HepG2 (cell line): Measurements from ENCODE around the gene ABI3. TPM values are rescaled to one million over a fixed set of nuclear protein-coding genes. Genes with fewer than 3 reads are reported as not detected.

Experiments used
- CAMTA2 ChIP-seq: sonication (generic); formaldehyde crosslinking; IDR thresholded peaks from 2 replicates; pipeline ENCODE4 v1.4.0; 2020; ENCODE audit warnings: mild to moderate bottlenecking, missing genetic modification reagents, borderline replicate concordance
- HMG20B ChIP-seq: conservative IDR thresholded peaks from 2 replicates; pipeline ENCODE4 v1.6.1; 2016; ENCODE audit warnings: missing genetic modification reagents, missing compliant biosample characterization
- KDM3A ChIP-seq: IDR thresholded peaks from 2 replicates; pipeline ENCODE4 v1.6.1; 2018; ENCODE audit warnings: low read depth, missing compliant biosample characterization
- KLF11 ChIP-seq: IDR thresholded peaks from 2 replicates; pipeline ENCODE4 v1.6.1; 2016; ENCODE audit warnings: missing compliant biosample characterization
- SMC3 ChIP-seq: IDR thresholded peaks from 2 replicates; pipeline ENCODE4 v1.6.1; 2011; ENCODE audit warnings: low read length, improper control_type of control experiment
- SRSF4 ChIP-seq: fragments of 200-400 bp; formaldehyde crosslinking; IDR thresholded peaks from one replicate; pipeline ENCODE4 v1.6.1; 2018; ENCODE audit warnings: mild to moderate bottlenecking, low read depth, low read length, moderate library complexity; ENCODE audit not compliant: poor library complexity, severe bottlenecking
- THAP11 ChIP-seq: IDR thresholded peaks from 2 replicates; pipeline ENCODE4 v1.6.1; 2016; ENCODE audit warnings: missing biosample characterization, missing genetic modification reagents
- XRCC5 ChIP-seq: fragments of 200-400 bp; formaldehyde crosslinking; optimal IDR thresholded peaks from 2 replicates; pipeline ENCODE3; 2017; ENCODE audit warnings: mild to moderate bottlenecking, low read length
- ZNF570 ChIP-seq: sonication (generic); formaldehyde crosslinking; IDR thresholded peaks from 2 replicates; pipeline ENCODE4 v1.4.0; 2020; ENCODE audit warnings: mild to moderate bottlenecking, missing genetic modification reagents, borderline replicate concordance
- polyA plus RNA-seq, 8 experiments: library from polyadenylated mRNA; depleted of rRNA in 3 of 8; stranded (reverse) in 7 of 8; unstranded in 1 of 8; fragments of >200 nt; fragmentation: Illumina TruSeq in 4 of 8; extraction: Trizol in 4 of 8; gene quantifications; 2 replicates each; pipeline versions ENCODE4 v1.2.1 to v1.2.3, GENCODE V29; 2011 to 2016; ENCODE audit warnings: low read depth in 4 of 8, missing spikeins in 1 of 8, mixed read lengths in 1 of 8; ENCODE audit not compliant: insufficient read depth in 1 of 8
- total RNA-seq, 5 experiments: library from RNA; depleted of rRNA; stranded (reverse); fragments of >200 nt; fragmentation: Illumina TruSeq; extraction: Trizol; gene quantifications; 2 replicates each; pipeline ENCODE4 v1.2.3, GENCODE V29; 2016; ENCODE audit warnings: low read depth in 1 of 5
- TF ChIP-seq, protein P1 (sequence below): sonication (generic); formaldehyde crosslinking; IDR thresholded peaks from 2 replicates; pipeline ENCODE4 v1.8.0; 2022; ENCODE audit warnings: mild to moderate bottlenecking, missing genetic modification reagents; ENCODE audit not compliant: insufficient replicate concordance
- TF ChIP-seq, protein P2 (sequence below): sonication (generic); formaldehyde crosslinking; IDR thresholded peaks from 2 replicates; pipeline ENCODE4 v1.4.0; 2020; ENCODE audit warnings: missing genetic modification reagents, borderline replicate concordance
- TF ChIP-seq, protein P3 (sequence below): IDR thresholded peaks from 2 replicates; pipeline ENCODE4 v1.6.1; 2016; ENCODE audit warnings: mild to moderate bottlenecking, missing biosample characterization, missing genetic modification reagents
- TF ChIP-seq, protein P4 (sequence below): fragments of 450-650 bp; IDR thresholded peaks from 2 replicates; pipeline ENCODE4 v1.6.1; 2017
- TF ChIP-seq, protein P5 (sequence below): sonication (generic); formaldehyde crosslinking; IDR thresholded peaks from 2 replicates; pipeline ENCODE4 v1.9.0; 2022; ENCODE audit warnings: low read depth, missing genetic modification reagents

Gene ABI3
- total and polyA plus RNA-seq, 2 of the 13 experiments (the other 11 are each of a cell fraction or from before 2014, with no cell fraction given) = not detected

DNA sequence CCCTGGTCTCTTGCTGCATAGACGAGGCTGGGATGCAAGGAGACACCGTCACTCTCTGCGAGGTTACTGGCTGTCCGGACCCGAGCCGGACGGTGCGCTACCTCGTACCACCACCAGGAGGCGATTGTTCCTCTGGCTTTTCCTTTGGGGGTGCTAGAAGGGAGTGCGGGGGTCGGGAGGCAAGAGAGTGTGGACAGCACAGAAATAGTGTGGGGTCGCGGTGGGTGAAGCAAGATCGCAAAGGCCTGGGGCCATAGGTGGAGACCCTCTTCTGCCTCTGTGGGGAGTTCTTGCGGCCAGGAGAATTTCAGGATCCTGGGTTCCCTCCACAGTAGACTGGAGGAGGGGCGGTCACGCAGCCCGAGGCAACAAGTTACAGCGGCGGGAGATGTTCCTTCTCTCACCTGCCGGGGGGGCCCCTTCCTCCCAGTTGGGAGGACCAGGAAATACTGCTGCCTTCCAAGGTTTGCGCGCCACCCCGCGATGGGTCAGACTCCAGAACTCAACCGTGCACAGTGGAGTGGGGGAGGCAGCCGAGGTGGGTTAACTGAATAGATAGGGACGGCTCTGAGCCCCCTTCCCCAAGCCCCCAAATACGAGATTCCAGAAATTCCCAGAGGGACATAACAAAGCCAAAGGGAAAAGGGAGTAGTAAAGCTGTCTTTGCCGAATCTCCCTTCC lies 13.2 kb downstream of the ABI3 start (continued):
- TF ChIP-seq, protein P1, sequence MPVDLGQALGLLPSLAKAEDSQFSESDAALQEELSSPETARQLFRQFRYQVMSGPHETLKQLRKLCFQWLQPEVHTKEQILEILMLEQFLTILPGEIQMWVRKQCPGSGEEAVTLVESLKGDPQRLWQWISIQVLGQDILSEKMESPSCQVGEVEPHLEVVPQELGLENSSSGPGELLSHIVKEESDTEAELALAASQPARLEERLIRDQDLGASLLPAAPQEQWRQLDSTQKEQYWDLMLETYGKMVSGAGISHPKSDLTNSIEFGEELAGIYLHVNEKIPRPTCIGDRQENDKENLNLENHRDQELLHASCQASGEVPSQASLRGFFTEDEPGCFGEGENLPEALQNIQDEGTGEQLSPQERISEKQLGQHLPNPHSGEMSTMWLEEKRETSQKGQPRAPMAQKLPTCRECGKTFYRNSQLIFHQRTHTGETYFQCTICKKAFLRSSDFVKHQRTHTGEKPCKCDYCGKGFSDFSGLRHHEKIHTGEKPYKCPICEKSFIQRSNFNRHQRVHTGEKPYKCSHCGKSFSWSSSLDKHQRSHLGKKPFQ (CRISPR knock-in tag) = no peak
- TF ChIP-seq, protein P2, sequence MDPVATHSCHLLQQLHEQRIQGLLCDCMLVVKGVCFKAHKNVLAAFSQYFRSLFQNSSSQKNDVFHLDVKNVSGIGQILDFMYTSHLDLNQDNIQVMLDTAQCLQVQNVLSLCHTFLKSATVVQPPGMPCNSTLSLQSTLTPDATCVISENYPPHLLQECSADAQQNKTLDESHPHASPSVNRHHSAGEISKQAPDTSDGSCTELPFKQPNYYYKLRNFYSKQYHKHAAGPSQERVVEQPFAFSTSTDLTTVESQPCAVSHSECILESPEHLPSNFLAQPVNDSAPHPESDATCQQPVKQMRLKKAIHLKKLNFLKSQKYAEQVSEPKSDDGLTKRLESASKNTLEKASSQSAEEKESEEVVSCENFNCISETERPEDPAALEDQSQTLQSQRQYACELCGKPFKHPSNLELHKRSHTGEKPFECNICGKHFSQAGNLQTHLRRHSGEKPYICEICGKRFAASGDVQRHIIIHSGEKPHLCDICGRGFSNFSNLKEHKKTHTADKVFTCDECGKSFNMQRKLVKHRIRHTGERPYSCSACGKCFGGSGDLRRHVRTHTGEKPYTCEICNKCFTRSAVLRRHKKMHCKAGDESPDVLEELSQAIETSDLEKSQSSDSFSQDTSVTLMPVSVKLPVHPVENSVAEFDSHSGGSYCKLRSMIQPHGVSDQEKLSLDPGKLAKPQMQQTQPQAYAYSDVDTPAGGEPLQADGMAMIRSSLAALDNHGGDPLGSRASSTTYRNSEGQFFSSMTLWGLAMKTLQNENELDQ = no peak; the same call in 1 of the 2 replicates
- TF ChIP-seq THAP11 (no peak), CAMTA2 (CRISPR knock-in tag) (no peak), KLF11 (no peak), SRSF4 (no peak), XRCC5 (peak; percentile 53), ZNF570 (no peak), SMC3 (peak; percentile 38; the same call in 1 of the 2 replicates), KDM3A (CRISPR knock-in tag) (no peak), HMG20B (CRISPR knock-in tag) (no peak)
- TF ChIP-seq, protein P3, sequence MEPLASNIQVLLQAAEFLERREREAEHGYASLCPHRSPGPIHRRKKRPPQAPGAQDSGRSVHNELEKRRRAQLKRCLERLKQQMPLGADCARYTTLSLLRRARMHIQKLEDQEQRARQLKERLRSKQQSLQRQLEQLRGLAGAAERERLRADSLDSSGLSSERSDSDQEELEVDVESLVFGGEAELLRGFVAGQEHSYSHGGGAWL = 0 out of 2 replicates have a peak, but pooled peaks have one; percentile 29
- TF ChIP-seq, protein P4, sequence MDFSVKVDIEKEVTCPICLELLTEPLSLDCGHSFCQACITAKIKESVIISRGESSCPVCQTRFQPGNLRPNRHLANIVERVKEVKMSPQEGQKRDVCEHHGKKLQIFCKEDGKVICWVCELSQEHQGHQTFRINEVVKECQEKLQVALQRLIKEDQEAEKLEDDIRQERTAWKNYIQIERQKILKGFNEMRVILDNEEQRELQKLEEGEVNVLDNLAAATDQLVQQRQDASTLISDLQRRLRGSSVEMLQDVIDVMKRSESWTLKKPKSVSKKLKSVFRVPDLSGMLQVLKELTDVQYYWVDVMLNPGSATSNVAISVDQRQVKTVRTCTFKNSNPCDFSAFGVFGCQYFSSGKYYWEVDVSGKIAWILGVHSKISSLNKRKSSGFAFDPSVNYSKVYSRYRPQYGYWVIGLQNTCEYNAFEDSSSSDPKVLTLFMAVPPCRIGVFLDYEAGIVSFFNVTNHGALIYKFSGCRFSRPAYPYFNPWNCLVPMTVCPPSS = no peak
- TF ChIP-seq, protein P5, sequence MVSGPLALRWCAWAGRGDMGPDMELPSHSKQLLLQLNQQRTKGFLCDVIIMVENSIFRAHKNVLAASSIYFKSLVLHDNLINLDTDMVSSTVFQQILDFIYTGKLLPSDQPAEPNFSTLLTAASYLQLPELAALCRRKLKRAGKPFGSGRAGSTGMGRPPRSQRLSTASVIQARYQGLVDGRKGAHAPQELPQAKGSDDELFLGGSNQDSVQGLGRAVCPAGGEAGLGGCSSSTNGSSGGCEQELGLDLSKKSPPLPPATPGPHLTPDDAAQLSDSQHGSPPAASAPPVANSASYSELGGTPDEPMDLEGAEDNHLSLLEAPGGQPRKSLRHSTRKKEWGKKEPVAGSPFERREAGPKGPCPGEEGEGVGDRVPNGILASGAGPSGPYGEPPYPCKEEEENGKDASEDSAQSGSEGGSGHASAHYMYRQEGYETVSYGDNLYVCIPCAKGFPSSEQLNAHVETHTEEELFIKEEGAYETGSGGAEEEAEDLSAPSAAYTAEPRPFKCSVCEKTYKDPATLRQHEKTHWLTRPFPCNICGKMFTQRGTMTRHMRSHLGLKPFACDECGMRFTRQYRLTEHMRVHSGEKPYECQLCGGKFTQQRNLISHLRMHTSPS (CRISPR knock-in tag) = no peak
